HCT116 (cell line): Measurements from ENCODE around the gene THBS1. TPM values are rescaled to one million over a fixed set of nuclear protein-coding genes. Genes with fewer than 3 reads are reported as not detected.

ENCODE experiments used
- ATAC-seq: fragments of 200-7000 bp; cut with Tn5 transposase; 2 replicates; pipeline ENCODE4 v1.9.1; 2020; ENCODE audit warnings: mild to moderate bottlenecking, moderate library complexity
- BruUV-seq: library from RNA; stranded (reverse); fragments of 400-500 nt; replicated peaks from 2 replicates; lab custom pipeline; 2021; lab: Mats Ljungman, UMichigan
- CTCF ChIA-PET: fragments of 300-600 bp; sonication (Branson Sonifier 250); formaldehyde crosslinking; loops from one replicate; lab custom pipeline; 2021; ENCODE audit warnings: antibody characterized with exemption; lab: Charles Lee
- POLR2A ChIA-PET: fragments of 300-600, 350-600 bp; sonication (Branson Sonifier 250); formaldehyde crosslinking; loops from one replicate; lab custom pipeline; 2021; ENCODE audit warnings: antibody characterized with exemption; lab: Charles Lee
- RAD21 ChIA-PET, 2 experiments: fragments of 300-600 bp; sonication (Branson Sonifier 250); formaldehyde crosslinking; loops; one replicate each; lab custom pipeline; 2023; ENCODE audit warnings: low total read pairs in 2 of 2; ENCODE audit not compliant: uncharacterized antibody in 2 of 2, unreplicated experiment in 2 of 2, low non-redundant PET in 1 of 2; lab: Charles Lee
- DNase-seq: peaks from one replicate; pipeline ENCODE4 v3.0.0-alpha.2; 2010; ENCODE audit warnings: low read depth, low spot score
- H2AFZ ChIP-seq: fragments of 200-600 bp; shearing (Covaris generic), sonication (generic); 2 replicates; pipeline ENCODE4 v1.6.1; 2017; ENCODE audit warnings: low read depth, mixed run types, mixed read lengths, antibody characterized with exemption, low read length; ENCODE audit not compliant: poor library complexity, severe bottlenecking
- H3K27ac ChIP-seq: 2 replicates; pipeline ENCODE4 v1.5.1; 2012; ENCODE audit warnings: low read depth, low read length
- H3K27me3 ChIP-seq: fragments of 200-600 bp; sonication (generic); 2 replicates; pipeline ENCODE4 v1.6.1; 2016; ENCODE audit warnings: mixed run types, low read length, mixed read lengths; ENCODE audit not compliant: insufficient read depth
- H3K36me3 ChIP-seq, 2 experiments: fragments of 200-500 bp in 1 of 2; fragments of 200-600 bp in 1 of 2; sonication (Bioruptor generic) in 1 of 2; sonication (generic) in 1 of 2; 2 replicates each; pipeline versions ENCODE4 v1.5.1 to v1.6.1; 2014 to 2016; ENCODE audit warnings: low read length in 2 of 2, inconsistent platforms in 1 of 2, mixed read lengths in 1 of 2, mixed run types in 1 of 2; ENCODE audit not compliant: insufficient read depth in 2 of 2, control insufficient read depth in 1 of 2
- H3K4me1 ChIP-seq, 2 experiments: fragments of 200-600 bp in 1 of 2; sonication (generic) in 1 of 2; 2 replicates each; pipeline versions ENCODE4 v1.5.1 to v1.6.1; 2012 to 2017; ENCODE audit warnings: low read length in 2 of 2, inconsistent platforms in 1 of 2, mild to moderate bottlenecking in 1 of 2, mixed read lengths in 1 of 2, mixed run types in 1 of 2, moderate library complexity in 1 of 2; ENCODE audit not compliant: insufficient read depth in 2 of 2, control insufficient read depth in 1 of 2
- H3K4me2 ChIP-seq: fragments of 200-600 bp; sonication (generic); 2 replicates; pipeline ENCODE4 v1.6.1; 2017; ENCODE audit warnings: mixed run types, low read length, mixed read lengths
- H3K4me3 ChIP-seq, 2 experiments: fragments of 200-600 bp in 1 of 2; sonication (generic) in 1 of 2; replicated peaks in 1 of 2; 2 replicates each; pipeline ENCODE4 v1.5.1; 2011 to 2016; ENCODE audit warnings: low read length in 2 of 2, control low read depth in 1 of 2, low read depth in 1 of 2, mild to moderate bottlenecking in 1 of 2, mixed read lengths in 1 of 2, mixed run types in 1 of 2
- H3K79me2 ChIP-seq: fragments of 200-600 bp; sonication (generic); 2 replicates; pipeline ENCODE4 v1.6.1; 2017; ENCODE audit warnings: mild to moderate bottlenecking, mixed run types, low read length, moderate library complexity, mixed read lengths; ENCODE audit not compliant: insufficient read depth
- H3K9ac ChIP-seq: fragments of 200-600 bp; sonication (generic); 2 replicates; pipeline ENCODE4 v1.6.1; 2016; ENCODE audit warnings: low read length, mixed read lengths
- H3K9me2 ChIP-seq: fragments of 200-600 bp; sonication (generic), shearing (Covaris generic); 2 replicates; pipeline ENCODE4 v1.6.1; 2017; ENCODE audit warnings: mixed run types, mild to moderate bottlenecking, moderate library complexity; ENCODE audit not compliant: insufficient read depth
- H3K9me3 ChIP-seq, 2 experiments: fragments of 200-500 bp in 1 of 2; fragments of 200-600 bp in 1 of 2; sonication (Bioruptor generic) in 1 of 2; sonication (generic) in 1 of 2; 2 replicates each; pipeline ENCODE4 v1.6.1; 2014 to 2017; ENCODE audit warnings: low read length in 2 of 2, mixed read lengths in 2 of 2, inconsistent platforms in 1 of 2, low read depth in 1 of 2, mild to moderate bottlenecking in 1 of 2, mixed run types in 1 of 2, moderate library complexity in 1 of 2; ENCODE audit not compliant: control insufficient read depth in 1 of 2, insufficient read depth in 1 of 2
- H4K20me1 ChIP-seq: fragments of 200-600 bp; sonication (generic), shearing (Covaris generic); 2 replicates; pipeline ENCODE4 v1.6.1; 2017; ENCODE audit warnings: mixed run types, mild to moderate bottlenecking, moderate library complexity; ENCODE audit not compliant: insufficient read depth
- CEBPB ChIP-seq: IDR thresholded peaks from 2 replicates; pipeline ENCODE4 v1.6.1; 2012; ENCODE audit warnings: low read depth
- EGR1 ChIP-seq: IDR thresholded peaks from 2 replicates; pipeline ENCODE4 v1.6.1; 2012; ENCODE audit warnings: low read depth
- ELF1 ChIP-seq: IDR thresholded peaks from 2 replicates; pipeline ENCODE4 v1.6.1; 2012; ENCODE audit warnings: low read depth, borderline replicate concordance
- EZH2 ChIP-seq: fragments of 200-600 bp; sonication (generic); IDR thresholded peaks from 2 replicates; pipeline ENCODE4 v1.6.1; 2017; ENCODE audit warnings: antibody characterized with exemption, mixed run types
- EZH2phosphoT487 ChIP-seq: fragments of 200-600 bp; IDR thresholded peaks from 2 replicates; pipeline ENCODE4 v1.6.1; 2018; ENCODE audit warnings: antibody characterized with exemption, borderline replicate concordance
- FOSL1 ChIP-seq: IDR thresholded peaks from 2 replicates; pipeline ENCODE4 v1.6.1; 2012; ENCODE audit warnings: low read depth
- JUND ChIP-seq: IDR thresholded peaks from 2 replicates; pipeline ENCODE4 v1.6.1; 2012
- POLR2A ChIP-seq: IDR thresholded peaks from 2 replicates; pipeline ENCODE4 v1.7.0; 2011; ENCODE audit warnings: borderline replicate concordance; ENCODE audit not compliant: insufficient read depth, insufficient read length; ENCODE audit errors: extremely low read depth
- POLR2AphosphoS5 ChIP-seq: IDR thresholded peaks from 2 replicates; pipeline ENCODE4 v1.6.1; 2011; ENCODE audit warnings: mild to moderate bottlenecking, low read depth, low read length, moderate library complexity
- RAD21 ChIP-seq: IDR thresholded peaks from 2 replicates; pipeline ENCODE4 v1.6.1; 2012; ENCODE audit warnings: low read depth, mild to moderate bottlenecking
- SIN3A ChIP-seq: IDR thresholded peaks from 2 replicates; pipeline ENCODE4 v1.6.1; 2012; ENCODE audit warnings: low read depth
- SP1 ChIP-seq: IDR thresholded peaks from 2 replicates; pipeline ENCODE4 v1.6.1; 2012; ENCODE audit warnings: low read depth
- SRF ChIP-seq: IDR thresholded peaks from 2 replicates; pipeline ENCODE4 v1.6.1; 2012; ENCODE audit warnings: low read depth
- TCF7L2 ChIP-seq: IDR thresholded peaks from 2 replicates; pipeline ENCODE4 v1.7.0; 2011; ENCODE audit warnings: borderline replicate concordance, inconsistent platforms; ENCODE audit not compliant: insufficient read depth, insufficient read length; ENCODE audit errors: extremely low read depth
- ZNF274 ChIP-seq: fragments of 200-500 bp; sonication (Bioruptor generic); IDR thresholded peaks from 2 replicates; pipeline ENCODE4 v1.6.1; 2014; ENCODE audit warnings: mild to moderate bottlenecking, low read depth, low read length, inconsistent platforms
- intact Hi-C: fragments of 100-400 bp; cut with micrococcal nuclease; formaldehyde crosslinking; loops from 2 replicates; pipeline ENCODE4 v1.10.0; 2022
- total RNA-seq: library from RNA; stranded (reverse); gene quantifications from one replicate; pipeline ENCODE4 v1.2.1, GENCODE V29; 2021; ENCODE audit not compliant: unreplicated experiment
- TF ChIP-seq, protein P1 (sequence below): IDR thresholded peaks from 2 replicates; pipeline ENCODE4 v1.6.1; 2012
- TF ChIP-seq, protein P2 (sequence below), 3 experiments: fragments of 200-600 bp in 1 of 3; sonication (generic) in 1 of 3; IDR thresholded peaks in 2 of 3; conservative IDR thresholded peaks in 1 of 3; 2 replicates each; pipeline ENCODE4 v1.5.1; 2012 to 2017; ENCODE audit warnings: low read depth in 2 of 3, low read length in 2 of 3, antibody characterized with exemption in 1 of 3, borderline replicate concordance in 1 of 3, control low read depth in 1 of 3, mild to moderate bottlenecking in 1 of 3, mixed read lengths in 1 of 3, mixed run types in 1 of 3, moderate library complexity in 1 of 3; ENCODE audit not compliant: insufficient read depth in 1 of 3
- TF ChIP-seq, protein P3 (sequence below): IDR thresholded peaks from 2 replicates; pipeline ENCODE4 v1.6.1; 2012; ENCODE audit warnings: low read depth
- TF ChIP-seq, protein P4 (sequence below): IDR thresholded peaks from 2 replicates; pipeline ENCODE4 v1.6.1; 2012

Gene THBS1
- total RNA-seq, 1 experiment from 2014 or later, result 6.3 TPM

DNA sequence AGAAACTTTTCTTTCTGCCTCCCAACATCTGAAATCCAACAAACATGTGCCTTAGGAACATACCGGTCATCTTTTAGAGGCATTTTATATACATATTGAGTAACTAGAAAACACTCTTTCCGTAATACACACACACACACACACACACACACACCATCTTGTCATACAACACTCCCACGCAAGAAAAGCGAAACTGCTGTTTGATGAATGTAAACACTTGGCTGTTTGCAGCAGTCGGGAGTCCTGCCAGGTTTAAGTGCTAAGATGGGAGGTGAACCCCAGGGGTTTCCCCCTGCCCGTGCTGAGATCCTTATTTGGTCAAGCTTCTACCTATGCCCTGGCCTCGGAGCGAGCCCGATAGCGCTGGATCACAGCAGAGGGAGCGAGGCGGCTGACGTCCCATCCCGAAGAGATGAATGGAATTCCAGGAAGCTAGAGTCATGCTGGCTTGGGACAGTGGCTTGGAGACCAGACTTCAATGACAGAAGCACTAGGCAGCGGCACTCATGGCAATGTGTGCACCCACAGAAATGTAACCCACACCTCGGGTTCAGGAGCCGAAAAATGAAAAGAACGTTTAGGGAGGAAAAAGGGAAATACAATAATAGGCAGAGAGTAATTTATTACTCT, 1.3 kb upstream of the THBS1 start:
- intact Hi-C loops, result loop anchor here (1.0 to 5.0 kb wide), 6 partner anchors 137 to 873 kb away; no protein-coding TSS in a partner anchor
- Histone ChIP-seq H3K4me2 (peak overlapping the region; percentile 91), H3K27ac (no peak overlapping the region), H3K36me3 (peaks cover 0 to 8% of the 10 kb centered on the region in 2 experiments; a peak in 1 of 4 replicates), H3K4me1 (peaks cover 11 to 29% of the 10 kb centered on the region in 2 experiments), H4K20me1 (no peaks in the 10 kb centered on the region), H3K79me2 (no peaks in the 10 kb centered on the region), H2AFZ (peak overlapping the region; percentile 58), H3K9ac (peak overlapping the region; percentile 37), H3K27me3 (no peaks in the 10 kb centered on the region), H3K9me2 (no peaks in the 10 kb centered on the region), H3K9me3 (no peaks in the 10 kb centered on the region), H3K4me3 (peak overlapping the region; percentile 64 to 68)
- ChIA-PET CTCF (interaction anchor here (0.7 to 5.5 kb wide), 26 partner anchors 9 to 875 kb away, joined by 3 to 52 read pairs (median 3); no protein-coding TSS in a partner anchor), RAD21 (interaction anchor here (0.8 to 2.2 kb wide), 5 partner anchors 177 to 449 kb away, joined by 3 to 13 read pairs (median 4); no protein-coding TSS in a partner anchor), POLR2A (interaction anchor here (1.5 kb wide), 1 partner anchor 10 kb away, joined by 4 read pairs; no protein-coding TSS in a partner anchor)
- peak; percentile 67 for DNase-seq
- ATAC-seq, result peak; percentile 72
- BruUV-seq, result no TSS peak
- no peak for TF ChIP-seq EZH2phosphoT487
- TF ChIP-seq POLR2A, result no peak
- TF ChIP-seq JUND, result 0 out of 2 replicates have a peak, but pooled peaks have one; percentile 29
- TF ChIP-seq ZNF274, result no peak
- TF ChIP-seq FOSL1, result peak; percentile 22; the same call in 1 of the 2 replicates
- peak; percentile 56; the same call in 1 of the 2 replicates for TF ChIP-seq SRF
- TF ChIP-seq TCF7L2, result peak; percentile 83
- TF ChIP-seq RAD21, result no peak
- TF ChIP-seq, protein P1, sequence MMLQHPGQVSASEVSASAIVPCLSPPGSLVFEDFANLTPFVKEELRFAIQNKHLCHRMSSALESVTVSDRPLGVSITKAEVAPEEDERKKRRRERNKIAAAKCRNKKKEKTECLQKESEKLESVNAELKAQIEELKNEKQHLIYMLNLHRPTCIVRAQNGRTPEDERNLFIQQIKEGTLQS, result no peak
- TF ChIP-seq, protein P2, sequence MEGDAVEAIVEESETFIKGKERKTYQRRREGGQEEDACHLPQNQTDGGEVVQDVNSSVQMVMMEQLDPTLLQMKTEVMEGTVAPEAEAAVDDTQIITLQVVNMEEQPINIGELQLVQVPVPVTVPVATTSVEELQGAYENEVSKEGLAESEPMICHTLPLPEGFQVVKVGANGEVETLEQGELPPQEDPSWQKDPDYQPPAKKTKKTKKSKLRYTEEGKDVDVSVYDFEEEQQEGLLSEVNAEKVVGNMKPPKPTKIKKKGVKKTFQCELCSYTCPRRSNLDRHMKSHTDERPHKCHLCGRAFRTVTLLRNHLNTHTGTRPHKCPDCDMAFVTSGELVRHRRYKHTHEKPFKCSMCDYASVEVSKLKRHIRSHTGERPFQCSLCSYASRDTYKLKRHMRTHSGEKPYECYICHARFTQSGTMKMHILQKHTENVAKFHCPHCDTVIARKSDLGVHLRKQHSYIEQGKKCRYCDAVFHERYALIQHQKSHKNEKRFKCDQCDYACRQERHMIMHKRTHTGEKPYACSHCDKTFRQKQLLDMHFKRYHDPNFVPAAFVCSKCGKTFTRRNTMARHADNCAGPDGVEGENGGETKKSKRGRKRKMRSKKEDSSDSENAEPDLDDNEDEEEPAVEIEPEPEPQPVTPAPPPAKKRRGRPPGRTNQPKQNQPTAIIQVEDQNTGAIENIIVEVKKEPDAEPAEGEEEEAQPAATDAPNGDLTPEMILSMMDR (IDR thresholded peaks at IDR 0.05 in 2 of 3, conservative IDR thresholded peaks at IDR 0.05 in 1 of 3; ENCODE audit: borderline replicate concordance in 1 of 3, insufficient read depth in 1 of 3, low read depth in 2 of 3, low read length in 2 of 3), result no peak
- TF ChIP-seq POLR2AphosphoS5, result no peak
- TF ChIP-seq CEBPB, result no peak
- TF ChIP-seq SIN3A, result no peak
- no peak for TF ChIP-seq ELF1
- TF ChIP-seq EZH2, result no peak
- TF ChIP-seq, protein P3, sequence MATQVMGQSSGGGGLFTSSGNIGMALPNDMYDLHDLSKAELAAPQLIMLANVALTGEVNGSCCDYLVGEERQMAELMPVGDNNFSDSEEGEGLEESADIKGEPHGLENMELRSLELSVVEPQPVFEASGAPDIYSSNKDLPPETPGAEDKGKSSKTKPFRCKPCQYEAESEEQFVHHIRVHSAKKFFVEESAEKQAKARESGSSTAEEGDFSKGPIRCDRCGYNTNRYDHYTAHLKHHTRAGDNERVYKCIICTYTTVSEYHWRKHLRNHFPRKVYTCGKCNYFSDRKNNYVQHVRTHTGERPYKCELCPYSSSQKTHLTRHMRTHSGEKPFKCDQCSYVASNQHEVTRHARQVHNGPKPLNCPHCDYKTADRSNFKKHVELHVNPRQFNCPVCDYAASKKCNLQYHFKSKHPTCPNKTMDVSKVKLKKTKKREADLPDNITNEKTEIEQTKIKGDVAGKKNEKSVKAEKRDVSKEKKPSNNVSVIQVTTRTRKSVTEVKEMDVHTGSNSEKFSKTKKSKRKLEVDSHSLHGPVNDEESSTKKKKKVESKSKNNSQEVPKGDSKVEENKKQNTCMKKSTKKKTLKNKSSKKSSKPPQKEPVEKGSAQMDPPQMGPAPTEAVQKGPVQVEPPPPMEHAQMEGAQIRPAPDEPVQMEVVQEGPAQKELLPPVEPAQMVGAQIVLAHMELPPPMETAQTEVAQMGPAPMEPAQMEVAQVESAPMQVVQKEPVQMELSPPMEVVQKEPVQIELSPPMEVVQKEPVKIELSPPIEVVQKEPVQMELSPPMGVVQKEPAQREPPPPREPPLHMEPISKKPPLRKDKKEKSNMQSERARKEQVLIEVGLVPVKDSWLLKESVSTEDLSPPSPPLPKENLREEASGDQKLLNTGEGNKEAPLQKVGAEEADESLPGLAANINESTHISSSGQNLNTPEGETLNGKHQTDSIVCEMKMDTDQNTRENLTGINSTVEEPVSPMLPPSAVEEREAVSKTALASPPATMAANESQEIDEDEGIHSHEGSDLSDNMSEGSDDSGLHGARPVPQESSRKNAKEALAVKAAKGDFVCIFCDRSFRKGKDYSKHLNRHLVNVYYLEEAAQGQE, result no peak
- TF ChIP-seq SP1, result peak; percentile 26; the same call in 1 of the 2 replicates
- TF ChIP-seq, protein P4, sequence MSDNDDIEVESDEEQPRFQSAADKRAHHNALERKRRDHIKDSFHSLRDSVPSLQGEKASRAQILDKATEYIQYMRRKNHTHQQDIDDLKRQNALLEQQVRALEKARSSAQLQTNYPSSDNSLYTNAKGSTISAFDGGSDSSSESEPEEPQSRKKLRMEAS, result no peak
- TF ChIP-seq EGR1, result peak; percentile 68; the same call in 1 of the 2 replicates
